Activated naive CD8-positive, alpha-beta T cell treated with anti-CD3 and anti-CD28 coated beads, Interleukin-2, amount 50 U/mL, for 24 hours (primary cell): ENCODE results near the gene KIDINS220.

Experiments
- ATAC-seq: fragments of 150-1000 bp; cut with Tn5 transposase; one replicate; pipeline ENCODE4 v1.10.0; 2021
- DNase-seq: peaks from one replicate; pipeline ENCODE4 v3.0.0; 2021
- H3K27ac Mint-ChIP-seq: one replicate; pipeline ENCODE4 v1.8.0; 2021; ENCODE audit warnings: mild to moderate bottlenecking, mixed read lengths
- H3K27me3 Mint-ChIP-seq: one replicate; pipeline ENCODE4 v1.8.0; 2021; ENCODE audit warnings: mixed read lengths
- H3K36me3 Mint-ChIP-seq: one replicate; pipeline ENCODE4 v1.8.0; 2021; ENCODE audit warnings: low read depth, mixed read lengths
- H3K4me1 Mint-ChIP-seq: one replicate; pipeline ENCODE4 v1.8.0; 2021; ENCODE audit warnings: mixed read lengths
- H3K4me3 Mint-ChIP-seq: one replicate; pipeline ENCODE4 v1.8.0; 2021; ENCODE audit warnings: mild to moderate bottlenecking, moderate library complexity, mixed read lengths
- H3K9me3 Mint-ChIP-seq: one replicate; pipeline ENCODE4 v1.8.0; 2021; ENCODE audit warnings: mixed read lengths

Gene KIDINS220

DNA sequence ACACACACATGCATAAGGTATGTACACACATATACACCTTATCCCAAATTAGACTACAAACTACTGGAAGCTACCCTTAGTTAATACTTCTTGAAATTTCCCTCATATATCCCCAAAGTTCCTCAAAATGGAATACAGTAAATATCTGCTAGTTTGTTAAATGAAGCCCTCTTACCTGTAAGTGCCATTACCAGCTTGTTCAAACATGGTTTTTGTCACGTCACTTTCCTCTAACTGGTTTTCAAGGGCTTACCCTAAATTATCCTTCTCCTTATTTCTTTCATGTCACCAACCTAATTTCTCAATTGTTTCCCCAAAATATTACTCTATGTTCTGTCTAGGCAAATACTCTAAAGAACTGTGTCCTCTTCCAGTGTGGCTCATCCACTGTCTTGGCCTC lies 24.4 kb upstream of the KIDINS220 start:
- Mint-ChIP-seq H3K36me3 (no peaks in the 10 kb centered on the region), H3K9me3 (no peaks in the 10 kb centered on the region), H3K4me3 (no peak overlapping the region), H3K4me1 (no peaks in the 10 kb centered on the region), H3K27ac (no peak overlapping the region), H3K27me3 (no peaks in the 10 kb centered on the region)
- no peak for ATAC-seq
- DNase-seq = no peak

- ATAC-seq (no peak), DNase-seq (no peak)
- no peaks in the 10 kb centered on the region for H3K36me3 Mint-ChIP-seq
- H3K27me3 Mint-ChIP-seq = no peaks in the 10 kb centered on the region
- no peak overlapping the region for H3K4me3 Mint-ChIP-seq
- H3K4me1 Mint-ChIP-seq = no peaks in the 10 kb centered on the region
- no peak overlapping the region for H3K27ac Mint-ChIP-seq
- no peaks in the 10 kb centered on the region for H3K9me3 Mint-ChIP-seq
These were observed 22.8 kb upstream of the KIDINS220 start for GRCh38 chr2:8860239-8860638.

DNA sequence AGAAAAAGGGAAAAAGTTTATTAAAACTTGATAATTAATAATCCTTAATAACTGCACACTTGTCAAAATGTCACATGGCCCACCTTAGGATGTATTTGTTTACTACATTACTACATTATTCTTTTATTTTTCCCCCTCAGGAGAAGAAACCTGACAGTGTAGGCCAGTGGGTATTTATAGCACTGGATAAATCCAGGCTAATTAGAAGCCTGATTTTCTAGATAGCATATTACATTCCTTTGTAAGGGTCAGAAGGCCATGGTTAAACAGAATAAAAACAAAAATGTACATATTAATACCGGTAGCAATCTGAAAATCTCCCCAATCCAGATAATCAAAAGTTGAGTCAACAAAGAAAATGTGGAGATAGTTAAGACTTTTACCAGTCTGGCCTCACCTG lies 21.5 kb upstream of the KIDINS220 start:
- H3K9me3 Mint-ChIP-seq = no peaks in the 10 kb centered on the region
- no peak for ATAC-seq
- H3K36me3 Mint-ChIP-seq = no peaks in the 10 kb centered on the region
- no peak for DNase-seq
- H3K27ac Mint-ChIP-seq = no peak overlapping the region
- no peak overlapping the region for H3K4me3 Mint-ChIP-seq
- H3K4me1 Mint-ChIP-seq = no peaks in the 10 kb centered on the region
- no peaks in the 10 kb centered on the region for H3K27me3 Mint-ChIP-seq

GRCh38 chr2:8858264-8858663 lies 20.9 kb upstream of the KIDINS220 start:
- Mint-ChIP-seq H3K36me3 (no peaks in the 10 kb centered on the region), H3K27ac (no peak overlapping the region), H3K27me3 (no peaks in the 10 kb centered on the region), H3K4me3 (no peak overlapping the region), H3K9me3 (no peaks in the 10 kb centered on the region), H3K4me1 (no peaks in the 10 kb centered on the region)
- DNase-seq (no peak), ATAC-seq (no peak)

DNA sequence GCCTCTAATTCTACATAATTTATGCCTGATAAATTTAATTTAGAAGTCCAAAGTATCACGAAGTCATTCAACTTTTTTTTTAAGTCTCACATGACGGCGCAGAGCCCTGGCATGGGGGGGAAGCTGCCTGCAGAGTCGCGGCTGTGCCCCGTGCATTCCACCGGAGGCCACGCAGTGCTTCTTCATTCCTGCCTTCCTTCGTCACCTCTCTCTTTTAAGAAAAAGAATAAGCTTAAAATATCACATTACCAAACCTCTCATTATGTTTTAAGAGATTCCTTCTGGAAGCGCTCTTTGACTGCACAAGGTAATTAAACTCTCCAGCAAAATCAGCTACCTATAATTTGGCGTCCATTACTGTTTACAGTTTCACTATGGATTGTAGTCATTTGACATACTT lies 20.3 kb upstream of the KIDINS220 start:
- DNase-seq (no peak), ATAC-seq (no peak)

GRCh38 chr2:8856176-8856575 lies 18.8 kb upstream of the KIDINS220 start:
- Mint-ChIP-seq H3K4me1 (no peaks in the 10 kb centered on the region), H3K27me3 (no peaks in the 10 kb centered on the region), H3K36me3 (no peaks in the 10 kb centered on the region), H3K27ac (no peak overlapping the region), H3K9me3 (no peaks in the 10 kb centered on the region), H3K4me3 (no peak overlapping the region)
- DNase-seq (no peak), ATAC-seq (no peak)

More for the DNA sequence above, 20.3 kb upstream of the KIDINS220 start:
- Mint-ChIP-seq H3K36me3 (no peaks in the 10 kb centered on the region), H3K4me1 (no peaks in the 10 kb centered on the region), H3K9me3 (no peaks in the 10 kb centered on the region), H3K27ac (no peak overlapping the region), H3K27me3 (no peaks in the 10 kb centered on the region), H3K4me3 (no peak overlapping the region)

- Mint-ChIP-seq H3K9me3 (no peaks in the 10 kb centered on the region), H3K36me3 (no peaks in the 10 kb centered on the region), H3K27me3 (no peaks in the 10 kb centered on the region), H3K27ac (no peak overlapping the region), H3K4me1 (no peaks in the 10 kb centered on the region), H3K4me3 (no peak overlapping the region)
- no peak for DNase-seq
- ATAC-seq = no peak
These were observed 17.6 kb upstream of the KIDINS220 start for GRCh38 chr2:8855010-8855409.

DNA sequence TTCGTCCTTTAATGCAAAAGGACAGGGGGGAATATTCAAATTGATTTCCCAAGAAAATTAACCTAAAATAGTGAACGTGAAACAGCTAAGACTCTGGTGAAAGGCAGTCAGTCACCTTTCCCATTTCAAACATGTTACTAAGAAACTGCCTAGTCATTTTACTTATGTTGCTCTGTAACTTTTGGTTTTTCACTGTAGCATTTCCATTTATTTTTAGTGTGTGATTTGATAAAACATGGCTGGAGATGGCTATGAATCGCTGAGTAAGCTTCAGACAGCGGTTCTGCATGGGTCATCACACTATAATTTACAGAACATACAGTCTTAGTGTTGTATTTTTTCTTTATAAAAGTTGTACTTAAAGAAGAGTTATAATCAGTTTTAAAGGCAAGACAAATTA lies 16.0 kb upstream of the KIDINS220 start:
- no peak overlapping the region for H3K4me3 Mint-ChIP-seq
- H3K27ac Mint-ChIP-seq = no peak overlapping the region
- peaks cover 1% of the 10 kb centered on the region for H3K27me3 Mint-ChIP-seq
- ATAC-seq (no peak), DNase-seq (no peak)
- no peaks in the 10 kb centered on the region for H3K9me3 Mint-ChIP-seq
- H3K4me1 Mint-ChIP-seq = no peaks in the 10 kb centered on the region
- H3K36me3 Mint-ChIP-seq = no peaks in the 10 kb centered on the region

GRCh38 chr2:8851811-8852560 lies 14.6 kb upstream of the KIDINS220 start:
- ATAC-seq = no peak
- Mint-ChIP-seq H3K36me3 (no peaks in the 10 kb centered on the region), H3K4me1 (no peaks in the 10 kb centered on the region), H3K27ac (no peak overlapping the region), H3K9me3 (no peaks in the 10 kb centered on the region), H3K27me3 (peaks cover 1% of the 10 kb centered on the region), H3K4me3 (no peak overlapping the region)
- no peak for DNase-seq

- DNase-seq (no peak), ATAC-seq (no peak)
- Mint-ChIP-seq H3K4me3 (no peak overlapping the region), H3K27me3 (peaks cover 6% of the 10 kb centered on the region), H3K9me3 (no peaks in the 10 kb centered on the region), H3K36me3 (no peaks in the 10 kb centered on the region), H3K27ac (no peak overlapping the region), H3K4me1 (no peaks in the 10 kb centered on the region)
These were observed 13.6 kb upstream of the KIDINS220 start for GRCh38 chr2:8850845-8851487.

DNA sequence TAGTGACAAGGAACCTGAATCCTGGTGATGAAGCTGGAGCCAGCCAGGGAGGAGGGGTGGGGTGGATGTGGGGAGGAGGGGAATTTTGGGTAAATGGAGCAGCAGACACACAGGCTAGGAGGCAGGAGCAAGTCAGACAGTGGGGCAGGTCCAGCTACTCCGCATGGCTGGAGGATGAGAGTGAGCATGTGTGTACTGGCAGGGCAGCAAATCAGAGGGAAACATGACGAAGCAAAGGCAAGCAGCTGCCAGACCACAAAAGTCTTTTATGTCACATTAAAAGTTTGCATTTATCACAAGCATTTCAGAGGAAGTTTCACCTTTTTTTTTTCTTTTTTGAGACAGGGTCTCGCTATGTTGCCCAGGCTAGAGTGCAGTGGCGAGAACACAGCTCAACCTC lies 11.9 kb upstream of the KIDINS220 start:
- ATAC-seq (no peak), DNase-seq (no peak)
- Mint-ChIP-seq H3K4me1 (no peaks in the 10 kb centered on the region), H3K4me3 (no peak overlapping the region), H3K36me3 (no peaks in the 10 kb centered on the region), H3K27ac (no peak overlapping the region), H3K27me3 (peaks cover 11% of the 10 kb centered on the region), H3K9me3 (no peaks in the 10 kb centered on the region)

- no peak for ATAC-seq
- Mint-ChIP-seq H3K4me1 (no peaks in the 10 kb centered on the region), H3K9me3 (no peaks in the 10 kb centered on the region), H3K27ac (no peak overlapping the region), H3K4me3 (no peak overlapping the region), H3K36me3 (no peaks in the 10 kb centered on the region), H3K27me3 (peaks cover 11% of the 10 kb centered on the region)
- no peak for DNase-seq
These were observed 11.1 kb upstream of the KIDINS220 start for GRCh38 chr2:8848328-8849100.

- Mint-ChIP-seq H3K9me3 (no peaks in the 10 kb centered on the region), H3K4me1 (no peaks in the 10 kb centered on the region), H3K36me3 (no peaks in the 10 kb centered on the region), H3K4me3 (no peak overlapping the region), H3K27ac (no peak overlapping the region), H3K27me3 (peaks cover 11% of the 10 kb centered on the region)
- ATAC-seq (no peak), DNase-seq (no peak)
These were observed 10.0 kb upstream of the KIDINS220 start for GRCh38 chr2:8847400-8847799.

DNA sequence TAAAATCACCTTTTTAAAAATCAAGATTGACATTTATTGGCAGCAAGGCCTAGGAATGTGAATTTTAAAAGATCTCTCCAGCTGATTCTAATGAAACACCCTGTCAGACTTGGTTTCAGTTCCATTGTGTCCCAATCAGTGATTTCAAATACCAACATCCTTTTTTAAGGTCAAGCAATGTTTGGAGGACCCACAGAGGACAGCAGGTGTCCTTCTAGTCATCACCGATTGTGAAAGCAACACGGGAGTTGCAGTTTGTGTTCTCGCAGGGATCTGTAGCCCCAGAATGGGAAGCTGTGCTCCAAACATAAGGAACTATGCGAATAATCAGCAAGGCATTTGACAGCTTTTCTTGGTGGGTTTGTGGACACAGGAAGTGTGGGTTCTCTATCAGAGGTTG lies 4.5 kb upstream of the KIDINS220 start:
- H3K27ac Mint-ChIP-seq = no peak overlapping the region
- DNase-seq (no peak), ATAC-seq (no peak)
- no peak overlapping the region for H3K4me3 Mint-ChIP-seq
- H3K36me3 Mint-ChIP-seq = no peaks in the 10 kb centered on the region
- H3K4me1 Mint-ChIP-seq = peaks cover 6% of the 10 kb centered on the region
- peaks cover 10% of the 10 kb centered on the region for H3K27me3 Mint-ChIP-seq
- H3K9me3 Mint-ChIP-seq = no peaks in the 10 kb centered on the region

DNA sequence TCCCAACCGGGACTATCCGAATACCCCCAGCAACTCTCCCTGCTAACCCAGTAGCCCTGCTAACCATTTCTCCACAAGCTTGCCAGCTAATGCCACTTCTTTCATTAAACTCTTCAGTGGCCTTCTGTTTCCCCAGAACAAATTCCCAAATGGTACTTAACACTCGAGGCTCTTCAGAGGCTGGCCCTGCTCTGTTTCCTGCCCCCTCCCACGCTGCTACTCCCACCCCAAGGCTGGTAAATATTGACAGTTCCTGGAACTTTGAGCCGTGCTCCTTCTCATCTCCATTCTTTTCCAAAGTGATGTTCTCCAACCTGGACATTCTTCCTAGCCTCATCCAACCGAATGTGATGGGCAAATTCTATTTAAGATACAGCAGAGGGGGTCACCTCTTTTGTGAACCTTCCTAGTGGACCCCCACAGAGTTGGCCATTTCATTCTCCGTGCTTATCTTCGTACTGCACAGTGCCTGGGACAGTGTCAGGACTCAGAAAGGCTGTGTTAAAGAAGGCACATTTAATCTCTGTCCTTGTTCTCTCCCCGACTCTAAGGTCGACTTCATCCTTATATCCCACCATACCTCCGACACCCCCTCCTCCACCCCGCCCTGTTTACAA lies 3.2 kb upstream of the KIDINS220 start:
- Mint-ChIP-seq H3K36me3 (no peaks in the 10 kb centered on the region), H3K27me3 (peaks cover 4% of the 10 kb centered on the region), H3K27ac (no peak overlapping the region), H3K4me3 (no peak overlapping the region), H3K9me3 (no peaks in the 10 kb centered on the region), H3K4me1 (peaks cover 19% of the 10 kb centered on the region)
- DNase-seq = no peak
- ATAC-seq = no peak
